Ureter (tissue), 1 donor: ENCODE results near the gene TOPBP1. TPM values are rescaled to one million over a fixed set of nuclear protein-coding genes. Genes with fewer than 3 reads are reported as not detected.
"Not testable (repeated sequence)": the region's sequence is repeated elsewhere in the genome, so short reads cannot be mapped to it uniquely, and the experiment has no call there.

Source experiments
- DNase-seq: peaks from one replicate; pipeline ENCODE4 v3.0.0-alpha.2; 2020; ENCODE audit warnings: low spot score
- total RNA-seq: library from RNA; stranded (reverse); gene quantifications from one replicate; pipeline ENCODE4 v1.2.4, GENCODE V29; 2023
- donor health status: DM: yes; HTN: yes; CAD: no.

The TOPBP1 gene
- total RNA-seq, 1 donor from 2014 or later, result 21.1 TPM

DNA sequence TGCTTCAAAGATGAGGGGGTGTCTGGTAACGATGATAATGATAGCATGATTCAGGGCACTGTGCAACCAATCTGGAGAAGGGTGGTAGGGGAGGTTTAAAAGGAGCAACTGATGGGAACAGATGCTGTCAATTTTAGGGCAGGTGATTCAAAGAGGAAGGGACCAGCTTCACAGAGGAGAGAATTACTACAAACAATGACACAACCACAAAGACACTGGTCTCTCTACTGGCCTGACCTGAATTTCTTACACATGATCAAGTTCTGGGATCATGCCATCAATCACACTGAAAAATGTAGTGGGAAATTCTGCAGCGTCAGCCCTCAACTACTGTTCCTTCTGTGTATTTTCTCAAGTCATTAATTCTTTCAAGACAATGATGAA, 90.8 kb downstream of the TOPBP1 start:
- no peak for DNase-seq

GRCh38 chr3:133570139-133570936, 91.4 kb downstream of the TOPBP1 start:
- no peak for DNase-seq

- no peak for DNase-seq
Measured at GRCh38 chr3:133568294-133569014, 93.3 kb downstream of the TOPBP1 start.

DNA sequence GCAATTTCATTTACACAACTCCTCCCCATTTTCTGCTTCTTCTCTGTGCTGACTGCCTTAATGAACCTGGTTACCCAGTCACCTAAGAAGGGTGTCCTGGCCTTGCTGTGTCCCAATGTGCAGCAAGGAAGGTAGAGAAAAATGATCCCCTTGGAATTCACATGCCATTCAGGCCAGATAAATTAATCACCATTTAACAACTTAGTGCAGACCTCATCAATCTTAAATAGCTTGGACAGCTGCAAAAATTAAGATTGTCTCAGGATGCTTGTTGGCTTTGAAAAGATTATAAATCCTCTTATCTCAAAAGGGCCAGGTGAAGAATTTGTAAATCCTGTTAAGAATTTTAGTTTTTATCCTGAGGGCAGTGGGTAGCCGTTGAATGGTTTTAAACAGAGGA, 97.9 kb downstream of the TOPBP1 start:
- no peak for DNase-seq

DNA sequence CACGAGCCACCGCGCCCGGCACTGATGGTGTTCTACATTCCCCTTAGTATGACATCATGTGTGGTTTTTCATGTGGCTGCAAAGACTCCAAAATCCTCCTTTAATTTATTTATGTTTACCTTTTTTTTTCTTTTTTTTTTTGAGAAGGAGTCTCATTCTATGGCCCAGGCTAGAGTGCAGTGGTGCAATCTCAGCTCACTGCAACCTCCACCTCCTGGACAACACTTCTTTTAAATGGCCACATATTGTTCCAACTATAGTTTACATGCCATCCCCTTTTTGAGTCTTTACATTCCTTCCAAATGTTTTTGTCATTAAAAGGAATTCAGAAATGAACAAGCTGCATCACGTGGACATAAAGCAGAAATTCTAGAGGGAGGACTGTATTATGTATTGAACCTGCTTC, 98.6 kb downstream of the TOPBP1 start:
- no peak for DNase-seq

GRCh38 chr3:133562376-133562775, 99.4 kb downstream of the TOPBP1 start:
- no peak for DNase-seq

- no peak for DNase-seq
Measured at GRCh38 chr3:133561679-133562078, 100.1 kb downstream of the TOPBP1 start.

- DNase-seq, result not testable (repeated sequence)
Measured at GRCh38 chr3:133551589-133551988, 110.2 kb downstream of the TOPBP1 start.

Other genes with a start within 250 kb of the TOPBP1 start
- 127 TPM for gene CDV3, start 88.3 kb downstream of the TOPBP1 start, total RNA-seq
- gene TF, start 84.5 kb upstream of the TOPBP1 start, total RNA-seq, result 2.1 TPM
- 52.7 TPM for gene SRPRB, start 143.9 kb upstream of the TOPBP1 start, total RNA-seq
- gene RAB6B, start 233.9 kb upstream of the TOPBP1 start, total RNA-seq, result 8.2 TPM